NCI-H1436 treated with DMSO at 0.1 percent for 48 hours (cell line): ENCODE data around the gene CA9.

Experiments
- DNase-seq: peaks from one replicate; lab custom pipeline; 2025; lab: John Stamatoyannopoulos, UW

Gene CA9

DNA sequence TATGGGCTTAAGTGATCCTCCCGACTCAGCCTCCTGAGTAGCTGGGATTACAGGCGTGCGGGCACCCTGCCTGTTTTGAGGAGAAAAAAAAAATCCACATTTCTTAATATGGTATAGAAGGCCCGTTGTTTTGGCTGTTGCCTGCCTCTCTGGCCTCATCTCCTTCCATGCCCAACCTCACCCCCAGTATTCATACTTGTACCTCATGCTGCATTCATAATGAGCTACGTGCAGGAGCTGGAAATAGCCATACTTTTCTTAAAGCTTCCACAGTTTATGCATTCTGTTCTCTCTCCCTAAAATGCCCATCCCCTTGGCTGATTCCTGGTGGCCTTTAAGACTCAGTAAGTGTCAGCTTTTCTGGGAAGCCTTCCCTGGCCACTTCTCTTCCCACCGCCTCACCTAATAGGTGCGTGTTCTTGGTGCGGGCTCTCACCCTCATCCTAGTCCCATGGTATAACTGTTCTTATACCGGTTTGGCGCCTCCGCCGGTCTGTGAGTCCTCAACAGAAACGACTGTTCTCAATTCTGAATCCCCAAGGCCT, 18.1 kb downstream of the CA9 start:
- no peak for DNase-seq

DNA sequence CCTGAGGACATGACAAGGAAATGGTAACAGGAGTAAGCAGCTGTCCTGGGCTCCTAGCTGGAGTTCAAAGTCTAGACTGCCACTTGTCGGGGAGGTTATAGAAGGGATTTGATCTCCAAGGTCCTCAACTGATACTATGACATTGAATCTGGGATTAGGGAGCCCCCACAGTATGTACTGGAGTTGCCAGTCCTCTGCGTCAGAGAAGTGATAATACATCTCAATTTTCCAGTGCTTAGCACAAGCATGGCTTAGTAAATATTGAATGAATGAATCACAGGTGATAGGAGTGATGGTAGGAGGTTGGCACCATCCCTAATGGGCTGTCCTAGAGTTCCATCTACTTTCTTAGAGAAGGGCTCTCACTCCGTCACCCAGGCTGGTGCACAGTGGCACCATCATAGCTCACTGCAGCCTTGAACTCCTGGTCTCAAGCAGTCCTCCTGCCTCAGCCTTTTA, 22.2 kb downstream of the CA9 start:
- no peak for DNase-seq

DNA sequence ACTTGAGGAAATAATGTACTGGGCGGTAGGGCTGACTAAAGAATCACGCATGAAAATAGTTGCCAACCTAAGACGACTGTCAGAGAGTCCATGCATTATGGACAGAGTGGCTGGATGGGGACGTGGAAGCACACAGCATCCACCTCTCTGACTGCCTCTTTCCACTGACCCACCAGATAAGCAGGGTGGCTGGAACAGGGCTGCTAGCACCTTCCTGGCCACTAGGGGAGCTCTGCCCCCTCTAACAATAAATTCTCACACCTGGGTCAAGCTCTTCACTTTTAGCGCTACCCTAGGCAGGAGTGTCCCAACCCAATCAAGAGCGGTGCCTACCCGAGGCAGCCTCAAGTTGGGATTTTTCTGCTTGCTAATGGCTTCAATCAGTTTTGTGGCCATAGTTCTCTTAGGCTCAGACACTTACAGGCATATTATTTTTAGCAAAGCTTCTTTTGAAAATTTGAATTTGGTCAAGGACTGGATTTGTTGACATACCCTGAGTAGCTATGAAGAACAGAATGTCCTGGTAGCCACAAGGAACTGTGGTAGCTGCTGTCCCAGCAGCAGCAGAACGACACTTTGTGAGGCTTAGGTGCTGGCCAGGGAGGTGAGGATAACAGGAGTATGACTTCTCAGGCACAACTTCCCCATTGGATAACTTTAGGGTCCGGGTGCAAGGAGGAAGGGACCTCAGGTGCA, 22.9 kb downstream of the CA9 start:
- no peak for DNase-seq

DNA sequence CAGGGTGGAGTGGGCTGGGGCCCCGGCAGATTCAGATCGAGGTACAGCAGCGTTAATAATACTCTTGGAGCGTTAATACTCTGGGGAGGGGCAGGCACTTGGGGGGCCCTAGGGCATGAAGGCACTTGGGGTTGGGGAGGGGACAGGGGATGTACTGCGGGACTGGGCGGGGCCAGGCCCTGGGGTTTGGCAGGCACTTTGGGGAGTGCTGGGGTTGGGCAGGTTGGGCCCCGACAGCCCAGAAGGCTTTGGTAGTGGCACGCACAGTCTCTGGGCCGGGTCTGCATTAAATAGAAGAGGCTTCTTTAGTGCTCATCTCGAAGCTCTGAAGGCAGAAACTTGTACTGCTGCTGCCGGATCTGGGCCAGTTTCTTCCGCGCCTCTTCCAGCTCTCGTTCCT, 23.8 kb downstream of the CA9 start:
- DNase-seq, result no peak

DNA sequence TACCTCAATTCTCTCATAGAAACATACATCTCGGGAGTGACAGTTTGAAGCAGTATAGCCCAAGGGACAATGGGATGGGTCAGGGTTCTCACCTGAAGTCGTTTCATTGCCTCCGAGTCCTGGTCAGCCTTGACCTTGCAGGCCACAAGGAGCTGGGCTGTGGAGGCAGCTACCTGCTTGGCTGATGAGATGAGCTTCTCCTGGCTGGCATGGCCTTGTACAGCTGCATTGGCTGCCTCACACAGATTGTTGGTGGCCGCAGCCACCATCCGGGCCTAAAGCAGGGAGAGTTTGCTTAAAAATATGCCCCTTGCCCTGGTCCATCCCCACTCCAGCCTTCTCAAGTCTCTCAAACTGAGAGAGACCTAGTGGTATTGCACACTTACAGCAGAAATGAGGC, 24.5 kb downstream of the CA9 start:
- no peak for DNase-seq

DNA sequence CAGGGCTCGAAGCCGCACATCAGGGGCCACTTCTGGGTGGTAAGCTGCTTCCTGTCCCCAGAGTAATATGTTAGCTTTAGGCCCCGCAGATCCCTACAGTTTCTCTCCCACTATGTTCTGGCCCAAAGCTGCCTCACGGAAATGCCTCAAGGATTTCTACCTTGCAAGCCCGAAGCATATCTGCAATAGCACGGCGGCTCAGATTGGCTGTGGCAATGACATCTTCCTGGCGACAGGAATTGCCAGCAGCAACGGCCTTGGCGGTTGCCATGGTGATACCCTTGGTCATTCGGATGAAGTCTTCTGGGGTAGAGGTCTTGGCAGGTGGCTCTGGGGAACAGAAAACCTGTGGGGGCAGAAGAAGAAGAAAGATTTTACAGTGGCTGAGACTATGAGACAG, 26.3 kb downstream of the CA9 start:
- DNase-seq, result no peak

DNA sequence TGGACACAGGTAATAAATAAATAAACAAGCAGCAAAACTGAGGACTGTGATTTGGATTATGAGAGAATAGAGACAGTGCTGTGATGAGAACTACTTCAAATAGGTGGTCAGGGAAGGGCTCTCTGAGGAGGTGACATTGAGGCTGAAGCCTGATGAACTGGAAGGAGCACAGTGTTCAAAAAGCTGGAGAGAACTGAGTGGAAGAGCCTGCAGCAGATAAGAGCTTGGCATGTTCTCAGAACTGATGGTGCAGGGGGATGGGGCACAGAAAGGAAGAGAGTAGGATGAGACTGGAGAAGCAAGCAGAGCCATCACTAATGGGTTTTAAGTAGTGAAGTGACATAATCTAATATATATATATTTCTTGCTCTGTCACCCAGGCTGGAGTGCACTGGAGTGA, 27.2 kb downstream of the CA9 start:
- DNase-seq, result no peak

DNA sequence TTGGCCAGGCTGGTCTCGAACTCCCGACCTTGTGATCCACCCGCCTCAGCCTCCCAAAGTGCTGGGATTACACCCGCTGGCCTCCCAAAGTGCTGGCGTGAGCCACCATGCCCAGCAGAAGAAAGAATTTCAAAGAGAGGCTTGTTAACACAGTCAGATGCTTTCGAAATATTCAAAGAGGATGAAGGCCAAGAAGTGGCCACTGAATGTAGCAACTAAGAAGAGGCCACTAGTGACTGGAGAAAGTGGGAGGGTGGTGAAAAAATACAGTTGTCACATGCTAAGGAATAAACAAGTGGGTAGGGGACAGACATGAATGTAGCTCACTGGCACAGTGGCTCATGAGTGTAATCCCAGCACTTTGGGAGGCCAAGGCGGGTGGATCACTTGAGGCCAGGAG, 29.0 kb downstream of the CA9 start:
- no peak for DNase-seq

DNA sequence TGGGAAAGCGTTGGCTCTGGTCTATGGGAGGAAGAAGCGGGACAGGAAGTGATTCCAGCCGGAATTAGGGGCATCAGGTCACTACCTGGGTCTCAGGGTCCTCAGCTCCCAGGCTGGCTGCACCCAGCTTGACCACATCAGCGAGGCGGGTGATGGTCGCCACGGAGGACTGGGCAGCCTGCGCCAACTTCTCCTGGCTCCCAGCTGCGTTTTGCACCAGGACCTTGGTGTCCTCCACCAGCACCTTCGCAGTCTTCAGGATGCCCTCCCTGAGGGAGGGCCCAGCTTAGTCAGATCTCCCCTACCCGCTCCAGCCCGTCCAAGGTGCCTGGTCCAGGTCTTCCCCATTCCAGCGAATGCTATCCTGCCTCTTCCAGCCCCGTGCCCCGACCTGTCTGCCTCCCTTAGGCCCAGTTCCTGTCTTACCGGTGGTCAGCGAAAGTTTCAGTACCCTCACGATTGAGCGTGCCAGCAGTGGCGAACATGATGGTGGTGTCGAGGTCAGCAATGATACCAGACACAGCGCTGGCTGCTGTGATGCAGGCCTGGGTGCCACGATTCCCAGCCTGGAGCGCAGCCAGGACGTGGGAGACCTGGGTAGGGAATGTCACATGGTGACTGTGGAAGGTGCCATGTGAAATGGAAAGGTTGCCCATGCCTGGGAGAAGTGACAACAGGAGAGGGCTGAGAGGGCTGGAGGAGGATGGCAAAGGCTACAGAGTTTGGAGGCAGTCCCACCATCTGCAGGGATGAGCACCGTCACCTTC, 30.4 kb downstream of the CA9 start:
- DNase-seq, result no peak

DNA sequence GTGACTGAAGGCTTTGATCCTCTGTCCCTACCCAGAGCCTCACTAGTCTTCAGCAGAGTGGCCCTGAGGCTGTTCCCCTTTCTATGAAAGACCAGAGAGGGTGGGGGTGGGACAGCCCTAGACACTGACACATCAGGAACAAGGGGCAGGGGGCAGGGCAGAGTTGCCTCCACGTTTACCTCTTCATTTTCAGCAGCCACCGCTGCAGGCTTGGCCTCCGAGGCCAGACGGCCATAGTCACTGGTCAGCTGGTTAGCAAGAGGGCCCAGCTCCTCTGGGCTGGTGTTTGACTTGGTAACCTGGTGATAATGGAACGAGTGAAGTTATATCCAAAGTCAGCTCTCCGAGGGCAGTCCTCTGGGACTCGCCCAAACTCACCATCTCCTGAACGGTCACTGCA, 31.6 kb downstream of the CA9 start:
- no peak for DNase-seq

DNA sequence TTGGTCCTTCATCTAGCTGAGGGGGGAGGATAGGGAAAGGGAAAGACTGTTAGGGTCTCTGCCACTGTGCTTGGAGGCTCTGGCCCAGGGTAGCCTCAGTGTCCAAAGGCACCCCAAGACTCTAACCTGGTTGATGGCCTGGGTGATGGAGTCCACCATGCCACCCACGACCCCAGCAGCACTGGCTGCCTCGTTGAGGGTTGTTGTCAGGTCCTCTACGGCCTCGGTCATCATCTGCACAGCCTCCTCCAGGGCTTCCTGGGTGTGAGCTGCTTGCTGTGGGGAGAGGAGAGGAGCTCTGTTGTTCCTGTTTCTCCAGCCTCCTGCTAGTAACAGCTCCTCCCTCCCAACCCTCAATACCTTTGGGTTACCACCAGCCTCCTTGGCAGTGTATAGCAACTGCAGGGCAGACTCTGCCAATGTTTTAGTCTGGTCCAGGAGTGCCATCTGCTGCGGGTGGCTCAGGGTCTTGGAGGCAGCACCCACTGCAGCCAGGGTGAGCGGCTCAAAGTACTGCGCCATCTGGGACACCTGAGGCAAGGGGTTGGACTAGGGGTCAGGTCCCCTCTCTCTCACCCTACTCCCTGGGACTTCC, 32.2 kb downstream of the CA9 start:
- DNase-seq, result no peak

DNA sequence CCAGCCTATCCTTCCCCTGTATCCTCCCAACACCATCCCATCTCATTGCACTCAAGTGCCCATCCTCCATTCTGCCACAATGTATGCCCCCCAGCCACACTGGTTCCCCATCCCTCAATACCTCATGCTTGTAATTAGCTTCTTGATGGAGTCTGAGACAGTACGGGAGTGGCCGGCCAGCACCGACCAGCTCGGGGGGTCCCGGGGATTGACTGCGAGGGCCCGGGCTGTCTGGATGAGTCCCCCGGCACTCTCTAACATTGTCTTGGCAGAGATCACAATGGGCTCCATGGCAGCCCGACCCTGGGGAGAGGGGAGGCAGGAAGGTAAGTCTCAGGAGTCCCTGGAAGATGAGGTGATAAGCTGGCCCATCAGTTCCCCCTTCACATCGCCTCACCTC, 33.2 kb downstream of the CA9 start:
- no peak for DNase-seq

DNA sequence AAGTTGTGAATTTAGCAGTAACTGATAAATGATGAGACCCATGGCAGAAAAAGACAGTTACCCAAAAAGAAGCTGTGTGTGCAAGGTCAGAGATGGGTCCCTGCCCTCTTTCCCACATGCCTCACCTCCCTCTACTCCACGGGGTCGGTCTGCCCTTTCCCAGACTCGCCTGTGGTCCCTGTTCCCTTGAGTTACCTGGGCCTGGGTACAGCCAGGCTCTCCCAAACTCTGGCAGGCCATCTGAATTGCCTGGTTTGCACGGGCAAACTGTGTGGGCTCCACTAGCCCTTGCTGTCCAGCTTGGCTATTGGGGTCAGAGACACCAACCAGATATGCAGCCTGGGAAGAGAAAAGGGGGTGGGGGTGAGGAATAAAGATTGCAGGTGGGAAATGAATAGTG, 34.4 kb downstream of the CA9 start:
- no peak for DNase-seq

DNA sequence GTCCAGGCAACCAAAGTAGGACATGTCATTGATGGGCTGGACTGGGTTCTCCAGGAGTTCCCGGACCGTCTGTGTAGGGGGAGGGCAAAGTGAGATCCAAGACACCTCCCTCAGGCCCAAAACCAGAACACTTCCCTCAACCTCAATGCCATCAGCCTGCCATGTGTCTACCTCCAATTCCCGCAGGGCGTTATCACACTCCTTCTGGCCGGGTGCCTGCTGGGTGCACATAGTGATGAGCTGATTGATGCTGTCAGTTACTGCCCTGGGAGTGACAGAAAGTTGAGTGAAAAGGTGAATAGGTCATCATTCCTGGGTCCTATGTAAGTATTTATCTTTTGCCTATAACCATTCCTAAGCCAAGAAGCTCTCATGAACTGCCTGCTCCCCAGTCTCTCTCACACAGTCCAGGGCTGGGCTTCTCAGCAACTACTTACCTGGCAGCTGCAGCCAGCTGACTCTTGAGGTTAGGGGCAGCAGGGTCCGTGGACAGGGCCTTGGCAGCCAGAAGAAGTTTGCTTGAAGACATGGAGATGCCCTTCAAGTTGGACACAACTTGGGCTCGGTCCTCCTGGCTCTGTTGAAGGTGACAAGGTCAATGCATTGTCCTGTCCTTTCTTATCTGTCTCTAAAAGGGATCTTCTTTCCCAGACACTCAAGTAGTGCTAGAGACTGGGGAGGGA, 37.2 kb downstream of the CA9 start:
- no peak for DNase-seq

DNA sequence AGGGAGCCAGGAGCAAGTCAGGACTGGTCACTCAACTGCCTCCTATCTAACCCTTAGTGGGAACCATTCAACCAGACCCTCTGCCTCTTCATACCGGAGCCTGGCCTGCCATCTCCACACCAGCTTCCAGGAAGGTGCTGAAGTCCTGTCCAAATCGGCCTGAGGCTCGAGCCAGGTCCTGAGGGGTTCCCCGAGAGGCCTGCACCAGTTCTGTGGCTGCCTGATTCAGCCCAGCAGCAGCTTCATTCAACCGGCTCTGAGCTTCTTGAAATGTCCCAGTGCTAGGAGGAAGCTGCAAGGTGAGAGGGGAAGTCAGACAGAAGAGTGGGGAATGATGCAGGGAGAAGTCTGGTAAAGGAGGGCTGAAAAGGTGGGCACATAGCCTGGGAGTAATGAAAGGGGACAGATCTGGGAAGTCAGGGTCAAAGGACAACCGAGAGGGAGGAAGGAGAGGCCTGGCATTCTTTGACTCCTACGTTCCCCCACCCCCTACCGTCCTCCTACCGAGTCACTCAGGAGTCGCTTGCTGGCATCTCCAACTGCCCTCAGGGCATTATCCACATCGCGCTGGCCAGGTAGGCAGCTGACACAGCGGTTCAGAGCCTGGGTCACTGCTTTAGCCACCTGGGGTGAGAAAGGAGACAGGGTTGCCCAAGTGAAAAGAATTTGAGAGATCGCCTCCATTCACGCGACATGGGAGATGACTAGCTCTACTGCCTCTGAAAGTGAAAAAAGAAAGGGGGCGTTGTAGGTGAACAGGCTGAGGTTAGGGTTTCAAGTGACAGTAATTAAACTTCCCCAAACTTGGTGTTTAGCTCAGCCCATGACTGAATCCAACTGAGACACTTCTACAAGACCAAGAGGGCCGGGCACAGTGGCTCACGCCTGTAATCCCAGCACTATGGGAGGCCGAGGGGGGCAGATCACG, 38.0 kb downstream of the CA9 start:
- no peak for DNase-seq

DNA sequence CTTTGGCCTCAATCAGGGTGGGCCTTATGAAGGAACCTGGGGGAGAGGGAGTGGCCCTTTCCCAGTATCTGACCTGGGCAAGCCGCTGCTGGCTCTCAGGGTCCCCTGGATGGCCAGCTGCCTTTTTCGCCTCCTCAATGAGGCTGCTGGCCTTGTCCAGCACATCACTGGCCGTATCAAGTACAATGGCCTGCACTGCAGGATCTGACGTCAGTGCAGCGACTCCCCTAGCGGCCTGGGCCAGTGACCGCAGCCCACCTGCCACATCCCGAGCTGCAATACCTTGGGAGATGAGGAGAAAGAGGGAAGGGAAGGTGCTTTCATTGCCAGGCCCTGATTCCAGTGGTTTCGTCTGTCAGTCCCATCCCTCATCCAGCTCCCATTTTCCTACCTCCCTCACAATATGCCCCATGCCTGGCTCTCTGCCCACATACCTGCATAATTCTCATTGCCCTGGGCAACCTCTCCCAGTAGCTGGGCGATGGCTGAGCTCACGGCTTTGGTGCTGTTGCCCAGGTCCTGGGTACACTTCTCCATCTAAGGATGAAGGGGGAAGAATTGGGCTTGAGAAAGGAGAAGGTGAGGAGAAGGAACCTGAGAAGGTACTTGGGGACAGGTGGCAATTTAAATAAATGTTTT, 39.2 kb downstream of the CA9 start:
- no peak for DNase-seq

DNA sequence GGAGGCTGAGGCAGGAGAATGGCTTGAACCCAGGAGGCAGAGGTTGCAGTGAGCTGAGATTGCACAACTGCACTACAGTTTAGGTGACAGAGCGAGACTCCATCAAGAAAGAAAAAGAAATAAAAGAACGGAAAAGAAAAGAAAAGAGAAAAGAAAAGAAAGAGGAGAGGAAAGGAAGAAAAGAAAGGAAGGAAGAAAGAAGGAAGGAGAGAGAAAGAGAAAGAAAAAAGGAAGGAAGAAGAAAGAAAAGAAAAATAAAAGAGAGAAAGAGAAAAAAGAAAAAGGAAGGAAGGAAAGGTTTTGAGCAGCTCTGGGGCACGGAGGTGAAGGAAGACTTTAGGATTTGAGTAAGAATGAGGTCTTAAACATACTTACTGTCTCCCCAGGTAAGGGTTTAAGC, 39.9 kb downstream of the CA9 start:
- no peak for DNase-seq

DNA sequence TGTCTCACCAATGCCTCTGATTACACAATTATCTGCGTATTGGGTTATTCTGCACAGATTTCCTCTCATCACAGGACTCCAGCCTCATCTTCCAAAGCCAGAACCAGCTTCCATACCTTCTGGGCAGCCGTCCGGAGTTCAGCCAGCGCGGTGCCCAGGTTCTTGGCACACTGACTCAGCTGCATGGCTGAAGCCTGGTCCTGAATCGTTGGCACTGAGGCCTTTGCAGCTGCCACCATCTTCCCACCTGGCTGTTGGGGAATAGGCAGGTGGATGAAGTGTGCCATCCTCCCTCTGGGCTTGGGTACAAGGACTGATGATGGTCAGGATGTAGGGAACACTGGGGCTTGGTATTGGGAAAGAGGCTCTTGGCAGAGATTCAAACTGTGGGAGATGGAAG, 40.4 kb downstream of the CA9 start:
- DNase-seq, result no peak

DNA sequence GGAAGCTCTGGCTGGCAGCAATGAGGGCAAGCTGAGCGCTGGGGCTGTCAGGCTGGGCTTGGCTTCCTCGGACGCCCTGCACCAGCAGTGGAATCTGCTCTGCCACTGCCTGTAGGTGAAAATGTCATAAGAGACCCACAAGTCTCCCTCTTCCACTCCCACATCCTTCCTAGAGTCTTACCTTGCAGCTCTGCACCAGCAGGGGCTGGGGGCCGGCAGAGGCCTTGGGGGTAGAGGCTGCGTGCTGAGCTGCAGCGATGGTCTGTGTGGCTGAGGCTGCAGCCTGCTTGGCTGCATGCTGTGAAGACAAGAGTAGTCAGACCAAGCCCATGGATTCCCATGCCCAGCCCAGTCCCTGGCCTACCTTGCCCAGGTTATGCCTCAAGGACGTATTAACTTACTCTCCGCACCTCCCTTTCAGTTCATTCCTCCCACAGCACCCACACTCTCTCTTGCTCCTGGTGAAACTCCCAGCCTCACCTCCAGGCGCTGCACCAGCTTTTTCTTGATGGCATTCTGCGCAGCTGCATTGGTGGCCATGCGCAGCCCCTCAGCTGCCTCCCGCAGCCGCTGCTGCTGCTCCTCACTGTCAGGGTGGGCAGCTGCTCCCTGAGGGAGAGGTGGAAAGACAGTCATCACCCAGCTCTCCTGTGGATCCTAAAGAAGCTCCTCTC, 41.0 kb downstream of the CA9 start:
- no peak for DNase-seq

DNA sequence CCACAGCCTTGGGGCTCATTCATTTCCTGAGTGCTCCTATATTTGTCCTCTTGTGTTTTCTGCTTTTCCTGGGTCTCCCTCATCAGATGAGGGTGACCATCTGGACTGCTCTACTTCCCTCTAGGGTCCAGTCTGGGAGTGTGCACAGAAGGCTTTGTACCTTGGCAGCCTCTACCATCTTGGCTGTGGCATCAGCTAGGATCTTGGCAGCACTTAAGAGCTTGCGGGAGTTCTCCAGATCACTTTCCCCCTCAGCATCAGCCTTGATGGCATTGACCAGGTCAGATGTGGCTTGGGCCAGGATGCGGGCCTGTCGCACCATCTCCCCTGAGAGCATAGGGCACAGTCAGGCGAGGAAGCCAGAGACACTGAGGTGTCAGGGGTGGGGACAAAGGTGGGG, 42.5 kb downstream of the CA9 start:
- no peak for DNase-seq
